ENCODE results near the gene MOB2.

Gene MOB2

GRCh38 chr11:1484695-1485503, 1.7 kb downstream of the MOB2 start:
- DNase-seq, result no peak

GRCh38 chr11:1484061-1484671, 2.4 kb downstream of the MOB2 start:
- no peak for DNase-seq

- no peak for DNase-seq
These were observed 3.1 kb downstream of the MOB2 start for GRCh38 chr11:1483445-1483961.

GRCh38 chr11:1482581-1483444, 3.8 kb downstream of the MOB2 start:
- no peak for DNase-seq

- no peak for DNase-seq
These were observed 4.6 kb downstream of the MOB2 start for GRCh38 chr11:1481861-1482441.

- DNase-seq, result no peak
These were observed 5.1 kb downstream of the MOB2 start for GRCh38 chr11:1481483-1481825.

- no peak for DNase-seq
These were observed 5.8 kb downstream of the MOB2 start for GRCh38 chr11:1480555-1481482.

GRCh38 chr11:1480191-1480554, 6.4 kb downstream of the MOB2 start:
- no peak for DNase-seq

- DNase-seq, result no peak
These were observed 6.9 kb downstream of the MOB2 start for GRCh38 chr11:1479678-1480118.

- DNase-seq, result no peak
These were observed 7.4 kb downstream of the MOB2 start for GRCh38 chr11:1479006-1479677.

GRCh38 chr11:1478544-1478943, 8.0 kb downstream of the MOB2 start:
- no peak for DNase-seq

GRCh38 chr11:1478011-1478410, 8.6 kb downstream of the MOB2 start:
- DNase-seq, result no peak

- DNase-seq, result no peak
These were observed 9.4 kb downstream of the MOB2 start for GRCh38 chr11:1476940-1477736.

GRCh38 chr11:1475841-1476240, 10.7 kb downstream of the MOB2 start:
- DNase-seq, result no peak

GRCh38 chr11:1473786-1474185, 12.8 kb downstream of the MOB2 start:
- no peak for DNase-seq

- DNase-seq, result no peak
These were observed 13.5 kb downstream of the MOB2 start for GRCh38 chr11:1473011-1473628.

- DNase-seq, result no peak
These were observed 14.2 kb downstream of the MOB2 start for GRCh38 chr11:1472180-1473005.

- no peak for DNase-seq
These were observed 14.8 kb downstream of the MOB2 start for GRCh38 chr11:1471736-1472135.

All from DMS53 (cell line).